ENCODE measurements around the gene ST3GAL3. TPM values are rescaled to one million over a fixed set of nuclear protein-coding genes. Genes with fewer than 3 reads are reported as not detected.

Gene ST3GAL3
- total and polyA plus RNA-seq, 12 donors: 14.5 to 39.3 (median 31.7) TPM

- Histone ChIP-seq H3K4me1 (peaks cover 0 to 15% (median 8%) of the 10 kb centered on the region in 9 donors), H3K27ac (no peak overlapping the region), H3K36me3 (no peaks in the 10 kb centered on the region), H3K27me3 (no peaks in the 10 kb centered on the region), H3K9me3 (no peaks in the 10 kb centered on the region), H3K4me3 (no peak overlapping the region)
- intact Hi-C loops (cut with DNase I): loop anchor here in 3 of 10 donors (10.0 kb wide), 3 partner anchors 243 to 277 kb away; partner anchors contain the start of gene SLC6A9 (in 1 of the 3)
- DNase-seq (no peak), ATAC-seq (no peak)
- TF ChIP-seq CTCF (IDR thresholded peaks at IDR 0.05): no peak
Measured at GRCh38 chr1:43768168-43768567, 60.8 kb downstream of the ST3GAL3 start.

- no peak for ATAC-seq
- WGBS, 2 donors: 86 to 88% methylated on average over 4 of the region's 4 CpGs
- intact Hi-C loops (cut with DNase I): loop anchor here in 3 of 10 donors (10.0 kb wide), 3 partner anchors 245 to 275 kb away; partner anchors contain the start of gene SLC6A9 (in 1 of the 3)
Measured at GRCh38 chr1:43769350-43769908, 62.1 kb downstream of the ST3GAL3 start.

GRCh38 chr1:43770111-43770510 lies 62.8 kb downstream of the ST3GAL3 start:
- no peak overlapping the region for H3K4me3 ChIP-seq
- 87 to 95% methylated on average over 2 of the region's 2 CpGs for WGBS, 2 donors
- H3K27me3 ChIP-seq: no peaks in the 10 kb centered on the region
- H3K4me1 ChIP-seq: peaks cover 0 to 6% (median 0%) of the 10 kb centered on the region in 9 donors
- H3K27ac ChIP-seq: no peak overlapping the region
- intact Hi-C loops (cut with DNase I): loop anchor here in 1 of 10 donors (5.0 kb wide), 1 partner anchor 262 kb away; the partner anchor contains the start of gene SLC6A9
- no peak for DNase-seq
- ATAC-seq: no peak
- H3K9me3 ChIP-seq: no peaks in the 10 kb centered on the region
- TF ChIP-seq CTCF (IDR thresholded peaks at IDR 0.05): no peak
- peaks cover 0 to 8% (median 0%) of the 10 kb centered on the region in 9 donors for H3K36me3 ChIP-seq

More at GRCh38 chr1:43769350-43769908, 62.1 kb downstream of the ST3GAL3 start:
- Histone ChIP-seq H3K9me3 (no peaks in the 10 kb centered on the region), H3K36me3 (peaks cover 0 to 1% (median 0%) of the 10 kb centered on the region in 9 donors), H3K4me1 (peaks cover 0 to 6% (median 0%) of the 10 kb centered on the region in 9 donors), H3K4me3 (no peak overlapping the region), H3K27ac (no peak overlapping the region), H3K27me3 (no peaks in the 10 kb centered on the region)
- no peak for TF ChIP-seq CTCF (IDR thresholded peaks at IDR 0.05)
- no peak for DNase-seq

- Histone ChIP-seq H3K4me1 (peaks cover 0 to 15% (median 0%) of the 10 kb centered on the region in 9 donors), H3K27me3 (no peaks in the 10 kb centered on the region), H3K4me3 (no peak overlapping the region), H3K9me3 (peaks cover 0 to 8% (median 0%) of the 10 kb centered on the region in 11 donors), H3K36me3 (peaks cover 0 to 12% (median 0%) of the 10 kb centered on the region in 9 donors), H3K27ac (no peak overlapping the region)
- intact Hi-C loops (cut with DNase I): loop anchor here in 1 of 10 donors (5.0 kb wide), 1 partner anchor 259 kb away; the partner anchor contains the start of gene SLC6A9
- DNase-seq (no peak), ATAC-seq (no peak)
- 93 to 97% methylated on average over 5 of the region's 5 CpGs for WGBS, 2 donors
- TF ChIP-seq CTCF (IDR thresholded peaks at IDR 0.05): no peak
Measured at GRCh38 chr1:43772978-43773377, 65.6 kb downstream of the ST3GAL3 start.
